C4-2B (cell line): ENCODE results near the gene DDX20.

Source experiments
- ZFX ChIP-seq: fragments of 450-650 bp; IDR thresholded peaks from 2 replicates; pipeline ENCODE4 v1.6.1; 2017
- TF ChIP-seq, protein P1 (sequence below): fragments of 450-650 bp; conservative IDR thresholded peaks from 2 replicates; pipeline ENCODE4 v1.5.1; 2017; ENCODE audit warnings: mild to moderate bottlenecking

DNA sequence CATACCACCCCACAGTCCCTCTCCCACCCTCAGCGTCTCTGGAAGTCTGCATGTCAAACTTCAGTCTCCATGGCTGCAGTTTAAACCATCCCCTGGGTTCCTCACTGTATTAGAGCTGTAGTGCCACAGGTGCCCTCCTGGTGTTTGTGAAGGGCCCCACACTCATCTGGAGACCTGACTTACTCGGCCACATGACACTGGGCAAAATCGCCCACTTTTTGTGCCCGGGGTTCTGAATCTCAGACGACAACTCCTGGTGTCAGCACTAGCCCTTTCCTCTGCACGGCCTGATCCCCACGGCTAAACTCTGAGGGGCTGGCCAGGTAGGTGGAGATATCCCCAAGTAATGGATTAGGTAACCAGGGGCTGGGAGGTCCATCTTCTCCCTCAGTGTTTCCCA, 23.0 kb upstream of the DDX20 start:
- TF ChIP-seq, protein P1, sequence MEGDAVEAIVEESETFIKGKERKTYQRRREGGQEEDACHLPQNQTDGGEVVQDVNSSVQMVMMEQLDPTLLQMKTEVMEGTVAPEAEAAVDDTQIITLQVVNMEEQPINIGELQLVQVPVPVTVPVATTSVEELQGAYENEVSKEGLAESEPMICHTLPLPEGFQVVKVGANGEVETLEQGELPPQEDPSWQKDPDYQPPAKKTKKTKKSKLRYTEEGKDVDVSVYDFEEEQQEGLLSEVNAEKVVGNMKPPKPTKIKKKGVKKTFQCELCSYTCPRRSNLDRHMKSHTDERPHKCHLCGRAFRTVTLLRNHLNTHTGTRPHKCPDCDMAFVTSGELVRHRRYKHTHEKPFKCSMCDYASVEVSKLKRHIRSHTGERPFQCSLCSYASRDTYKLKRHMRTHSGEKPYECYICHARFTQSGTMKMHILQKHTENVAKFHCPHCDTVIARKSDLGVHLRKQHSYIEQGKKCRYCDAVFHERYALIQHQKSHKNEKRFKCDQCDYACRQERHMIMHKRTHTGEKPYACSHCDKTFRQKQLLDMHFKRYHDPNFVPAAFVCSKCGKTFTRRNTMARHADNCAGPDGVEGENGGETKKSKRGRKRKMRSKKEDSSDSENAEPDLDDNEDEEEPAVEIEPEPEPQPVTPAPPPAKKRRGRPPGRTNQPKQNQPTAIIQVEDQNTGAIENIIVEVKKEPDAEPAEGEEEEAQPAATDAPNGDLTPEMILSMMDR: no peak
- no peak for TF ChIP-seq ZFX
